Right atrium auricular region (tissue), 2 donors: Measurements from ENCODE around the gene VPS54. TPM values are rescaled to one million over a fixed set of nuclear protein-coding genes. Genes with fewer than 3 reads are reported as not detected.

Experiments
- DNase-seq: peaks from one replicate; pipeline ENCODE4 v3.0.0-alpha.2; 2019; ENCODE audit warnings: low spot score
- H3K27ac ChIP-seq, 2 donors: fragments of 200-600 bp; sonication (generic); 1 replicate in 1 of 2; 2 replicates in 1 of 2; pipeline ENCODE4 v1.5.1; 2016 to 2019
- H3K27me3 ChIP-seq, 2 donors: fragments of 200-600 bp; sonication (generic); one replicate each; pipeline versions ENCODE4 v1.5.1 to v1.6.0; 2017 to 2019
- H3K36me3 ChIP-seq: fragments of 200-600 bp; sonication (generic); one replicate; pipeline ENCODE4 v1.5.1; 2016
- H3K4me1 ChIP-seq, 2 donors: fragments of 200-600 bp; sonication (generic); one replicate each; pipeline versions ENCODE4 v1.5.1 to v1.6.0; 2017 to 2019
- H3K4me3 ChIP-seq, 2 donors: fragments of 200-600 bp; sonication (generic); 1 replicate in 1 of 2; 2 replicates in 1 of 2; pipeline ENCODE4 v1.5.1; 2017 to 2019; ENCODE audit warnings: mild to moderate bottlenecking in 1 of 2, moderate library complexity in 1 of 2
- H3K9me3 ChIP-seq, 2 donors: fragments of 200-600 bp; sonication (generic); one replicate each; pipeline ENCODE4 v1.5.1; 2019
- total RNA-seq, 2 donors: library from RNA; depleted of rRNA; stranded (reverse); fragments of >200 nt; gene quantifications; one replicate each; pipeline ENCODE4 v1.1.0, GENCODE V29; 2016
- TF ChIP-seq, protein P1 (sequence below), 2 donors: fragments of 200-600 bp; sonication (generic); IDR thresholded peaks; one replicate each; pipeline ENCODE4 v1.5.1; 2019; ENCODE audit warnings: antibody characterized with exemption in 2 of 2

VPS54 gene
- total RNA-seq, 2 donors from 2014 or later: 10.9 to 12.5 TPM

- TF ChIP-seq, protein P1, sequence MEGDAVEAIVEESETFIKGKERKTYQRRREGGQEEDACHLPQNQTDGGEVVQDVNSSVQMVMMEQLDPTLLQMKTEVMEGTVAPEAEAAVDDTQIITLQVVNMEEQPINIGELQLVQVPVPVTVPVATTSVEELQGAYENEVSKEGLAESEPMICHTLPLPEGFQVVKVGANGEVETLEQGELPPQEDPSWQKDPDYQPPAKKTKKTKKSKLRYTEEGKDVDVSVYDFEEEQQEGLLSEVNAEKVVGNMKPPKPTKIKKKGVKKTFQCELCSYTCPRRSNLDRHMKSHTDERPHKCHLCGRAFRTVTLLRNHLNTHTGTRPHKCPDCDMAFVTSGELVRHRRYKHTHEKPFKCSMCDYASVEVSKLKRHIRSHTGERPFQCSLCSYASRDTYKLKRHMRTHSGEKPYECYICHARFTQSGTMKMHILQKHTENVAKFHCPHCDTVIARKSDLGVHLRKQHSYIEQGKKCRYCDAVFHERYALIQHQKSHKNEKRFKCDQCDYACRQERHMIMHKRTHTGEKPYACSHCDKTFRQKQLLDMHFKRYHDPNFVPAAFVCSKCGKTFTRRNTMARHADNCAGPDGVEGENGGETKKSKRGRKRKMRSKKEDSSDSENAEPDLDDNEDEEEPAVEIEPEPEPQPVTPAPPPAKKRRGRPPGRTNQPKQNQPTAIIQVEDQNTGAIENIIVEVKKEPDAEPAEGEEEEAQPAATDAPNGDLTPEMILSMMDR (IDR thresholded peaks at IDR 0.05): no peak
- Histone ChIP-seq H3K27me3 (no peaks in the 10 kb centered on the region), H3K4me1 (peaks cover 0 to 34% of the 10 kb centered on the region in 2 donors), H3K36me3 (no peaks in the 10 kb centered on the region), H3K27ac (no peak overlapping the region), H3K4me3 (no peak overlapping the region), H3K9me3 (no peaks in the 10 kb centered on the region)
- no peak for DNase-seq
These were observed 4.6 kb downstream of the VPS54 start for GRCh38 chr2:64014628-64015027.

GRCh38 chr2:64013053-64013452 is 6.2 kb downstream of the VPS54 start:
- TF ChIP-seq, protein P1 (IDR thresholded peaks at IDR 0.05): no peak
- Histone ChIP-seq H3K9me3 (no peaks in the 10 kb centered on the region), H3K27me3 (no peaks in the 10 kb centered on the region), H3K4me3 (no peak overlapping the region), H3K36me3 (no peaks in the 10 kb centered on the region), H3K27ac (no peak overlapping the region), H3K4me1 (peaks cover 0 to 39% of the 10 kb centered on the region in 2 donors)
- no peak for DNase-seq

GRCh38 chr2:64012115-64012514 is 7.1 kb downstream of the VPS54 start:
- Histone ChIP-seq H3K4me1 (peaks cover 0 to 33% of the 10 kb centered on the region in 2 donors), H3K4me3 (no peak overlapping the region), H3K36me3 (no peaks in the 10 kb centered on the region), H3K9me3 (no peaks in the 10 kb centered on the region), H3K27me3 (no peaks in the 10 kb centered on the region), H3K27ac (no peak overlapping the region)
- TF ChIP-seq, protein P1 (IDR thresholded peaks at IDR 0.05): no peak
- no peak for DNase-seq

GRCh38 chr2:64008434-64009009 is 10.7 kb downstream of the VPS54 start:
- H3K27me3 ChIP-seq: no peaks in the 10 kb centered on the region
- H3K9me3 ChIP-seq: no peaks in the 10 kb centered on the region
- TF ChIP-seq, protein P1 (IDR thresholded peaks at IDR 0.05): no peak
- H3K4me1 ChIP-seq: peaks cover 0 to 22% of the 10 kb centered on the region in 2 donors
- H3K4me3 ChIP-seq: no peak overlapping the region
- H3K36me3 ChIP-seq: no peaks in the 10 kb centered on the region
- H3K27ac ChIP-seq: no peak overlapping the region
- DNase-seq: no peak

DNA sequence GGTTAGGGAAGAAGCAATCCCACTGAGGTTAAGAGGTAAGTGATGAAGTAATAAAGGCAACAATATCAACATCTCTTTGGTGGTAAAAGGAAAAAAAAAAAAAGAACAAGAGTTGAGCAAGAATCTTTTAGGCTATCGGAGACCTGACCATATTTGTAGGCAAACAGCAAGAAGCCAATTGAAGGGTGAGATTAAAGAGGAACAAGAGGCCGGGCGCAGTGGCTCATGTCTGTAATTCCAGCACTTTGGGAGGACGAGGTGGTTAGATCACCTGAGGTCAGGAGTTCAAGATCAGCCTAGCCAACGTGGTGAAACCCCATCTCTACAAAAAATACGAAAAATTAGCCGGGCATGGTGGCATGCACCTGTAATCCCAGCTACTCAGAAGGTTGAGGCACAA is 11.3 kb downstream of the VPS54 start:
- no peak for DNase-seq
- peaks cover 0 to 28% of the 10 kb centered on the region in 2 donors for H3K4me1 ChIP-seq
- TF ChIP-seq, protein P1 (IDR thresholded peaks at IDR 0.05): no peak
- no peak overlapping the region for H3K4me3 ChIP-seq
- no peaks in the 10 kb centered on the region for H3K9me3 ChIP-seq
- no peak overlapping the region for H3K27ac ChIP-seq
- no peaks in the 10 kb centered on the region for H3K27me3 ChIP-seq
- H3K36me3 ChIP-seq: no peaks in the 10 kb centered on the region
